Smooth muscle cell (in vitro differentiated cells): ENCODE measurements around the gene C11orf21. TPM values are rescaled to one million over a fixed set of nuclear protein-coding genes. Genes with fewer than 3 reads are reported as not detected.

Experiments
- polyA plus RNA-seq: library from polyadenylated mRNA; unstranded; fragments of >200 nt; fragmentation: Nextera tagmentation; extraction: Ambion mirVana; gene quantifications from 2 replicates; pipeline ENCODE4 v1.2.1, GENCODE V29; 2016
- small RNA-seq: library from RNA; depleted of rRNA; stranded (forward); fragments of <200 nt; gene quantifications from one replicate; pipeline ENCODE3, GENCODE V24; 2014
- total RNA-seq: library from RNA; depleted of rRNA; stranded (reverse); fragments of >200 nt; gene quantifications from 2 replicates; pipeline ENCODE4 v1.2.3, GENCODE V29; 2014

The C11orf21 gene
- total and polyA plus RNA-seq, 2 experiments from 2014 or later: not detected

Small RNA genes lying within 50 kb of the gene (small RNA-seq; reads per million reads assigned to genes)
- gene RNU6-878P: 0.18 reads per million

Other genes starting within 250 kb of the C11orf21 start
- gene IGF2, start 162.5 kb downstream of the C11orf21 start, total RNA-seq: 2,086 and 2,274 TPM in 2 replicates
- gene IGF2, start 162.5 kb downstream of the C11orf21 start, polyA plus RNA-seq: 3,825 and 3,877 TPM in 2 replicates
- gene INS, start 140.7 kb downstream of the C11orf21 start, total RNA-seq: not detected in 2 replicates
- gene INS, start 140.7 kb downstream of the C11orf21 start, polyA plus RNA-seq: not detected in 2 replicates
- gene TH, start 130.1 kb downstream of the C11orf21 start, total RNA-seq: not detected in 2 replicates
- gene TH, start 130.1 kb downstream of the C11orf21 start, polyA plus RNA-seq: not detected in 2 replicates
- 3.0 TPM in 1 of 2 replicates, not detected in the other for gene ASCL2, start 31.3 kb downstream of the C11orf21 start, total RNA-seq
- gene ASCL2, start 31.3 kb downstream of the C11orf21 start, polyA plus RNA-seq: 0.33 TPM in 1 of 2 replicates, not detected in the other
- gene TSPAN32, start 95 bp upstream of the C11orf21 start, total RNA-seq: not detected in 2 replicates
- 0.91 TPM in 1 of 2 replicates, not detected in the other for gene TSPAN32, start 95 bp upstream of the C11orf21 start, polyA plus RNA-seq
- gene CD81, start 75.4 kb upstream of the C11orf21 start, total RNA-seq: 191 and 219 TPM in 2 replicates
- gene CD81, start 75.4 kb upstream of the C11orf21 start, polyA plus RNA-seq: 519 and 543 TPM in 2 replicates
- gene TSSC4, start 98.8 kb upstream of the C11orf21 start, total RNA-seq: 27.7 and 32.5 TPM in 2 replicates
- gene TSSC4, start 98.8 kb upstream of the C11orf21 start, polyA plus RNA-seq: 80.2 and 82.3 TPM in 2 replicates
- not detected in 2 replicates for gene TRPM5, start 142.6 kb upstream of the C11orf21 start, total RNA-seq
- gene TRPM5, start 142.6 kb upstream of the C11orf21 start, polyA plus RNA-seq: 0.06 TPM in 1 of 2 replicates, not detected in the other
- gene KCNQ1, start 143.1 kb upstream of the C11orf21 start, total RNA-seq: 0.45 and 2.3 TPM in 2 replicates
- 1.3 and 2.8 TPM in 2 replicates for gene KCNQ1, start 143.1 kb upstream of the C11orf21 start, polyA plus RNA-seq